Mesenchymal stem cell (in vitro differentiated cells and primary cell): ENCODE results near the gene HSPG2.
A peak's percentile ranks its signal among the peaks of the same experiment; 100 is the strongest.

ENCODE experiments used
- DNase-seq: peaks from one replicate; pipeline ENCODE4 v3.0.0-alpha.2; 2013
- H2AFZ ChIP-seq: one replicate; pipeline ENCODE4 v1.6.1; 2013; ENCODE audit warnings: low read depth, mild to moderate bottlenecking, control low read depth, inconsistent platforms, low read length, moderate library complexity
- H2AK5ac ChIP-seq: 2 replicates; pipeline ENCODE4 v1.6.1; 2013; ENCODE audit warnings: low read length, moderate library complexity, mild to moderate bottlenecking, inconsistent platforms; ENCODE audit not compliant: severe bottlenecking
- H2BK120ac ChIP-seq: one replicate; pipeline ENCODE4 v1.6.1; 2013; ENCODE audit warnings: low read depth, mild to moderate bottlenecking, inconsistent platforms, low read length, moderate library complexity
- H2BK12ac ChIP-seq, 2 experiments: one replicate each; pipeline ENCODE4 v1.6.1; 2013; ENCODE audit warnings: inconsistent platforms in 2 of 2, low read length in 2 of 2, mild to moderate bottlenecking in 2 of 2, moderate library complexity in 2 of 2, control low read depth in 1 of 2
- H2BK15ac ChIP-seq: one replicate; pipeline ENCODE4 v1.6.1; 2013; ENCODE audit warnings: mild to moderate bottlenecking, low read depth, inconsistent platforms; ENCODE audit not compliant: poor library complexity, severe bottlenecking
- H2BK5ac ChIP-seq: 2 replicates; pipeline ENCODE4 v1.6.1; 2013; ENCODE audit warnings: low read depth, mild to moderate bottlenecking, low read length, control low read depth, inconsistent platforms; ENCODE audit not compliant: poor library complexity, severe bottlenecking
- H3K14ac ChIP-seq, 2 experiments: one replicate each; pipeline ENCODE4 v1.6.1; 2013; ENCODE audit warnings: inconsistent platforms in 2 of 2, low read length in 2 of 2, control low read depth in 1 of 2, mild to moderate bottlenecking in 1 of 2, moderate library complexity in 1 of 2
- H3K18ac ChIP-seq, 2 experiments: one replicate each; pipeline ENCODE4 v1.6.1; 2013; ENCODE audit warnings: inconsistent platforms in 2 of 2, low read length in 2 of 2, control low read depth in 1 of 2, low read depth in 1 of 2, mild to moderate bottlenecking in 1 of 2
- H3K23ac ChIP-seq, 2 experiments: one replicate each; pipeline ENCODE4 v1.6.1; 2013; ENCODE audit warnings: inconsistent platforms in 2 of 2, low read length in 2 of 2, mild to moderate bottlenecking in 2 of 2, moderate library complexity in 2 of 2, control low read depth in 1 of 2
- H3K27ac ChIP-seq: 2 replicates; pipeline ENCODE4 v1.5.1; 2013; ENCODE audit warnings: mild to moderate bottlenecking, moderate library complexity, low read length, control low read depth, inconsistent platforms; ENCODE audit not compliant: poor library complexity, severe bottlenecking
- H3K27me3 ChIP-seq, 2 experiments: 2 replicates each; pipeline versions ENCODE4 v1.6.1 to v1.7.0; 2013; ENCODE audit warnings: low read length in 2 of 2, mild to moderate bottlenecking in 2 of 2, moderate library complexity in 2 of 2, control low read depth in 1 of 2, inconsistent platforms in 1 of 2; ENCODE audit not compliant: control insufficient read depth in 1 of 2, insufficient read depth in 1 of 2
- H3K36me3 ChIP-seq, 2 experiments: 2 replicates each; pipeline versions ENCODE4 v1.6.1 to v1.7.0; 2013; ENCODE audit warnings: low read length in 2 of 2, control low read depth in 1 of 2, inconsistent platforms in 1 of 2, low read depth in 1 of 2, mild to moderate bottlenecking in 1 of 2; ENCODE audit not compliant: insufficient read depth in 2 of 2, control insufficient read depth in 1 of 2
- H3K4ac ChIP-seq, 2 experiments: one replicate each; pipeline ENCODE4 v1.6.1; 2013; ENCODE audit warnings: inconsistent platforms in 2 of 2, low read length in 2 of 2, mild to moderate bottlenecking in 2 of 2, moderate library complexity in 2 of 2, control low read depth in 1 of 2, low read depth in 1 of 2
- H3K4me1 ChIP-seq: 2 replicates; pipeline ENCODE4 v1.6.1; 2013; ENCODE audit warnings: low read depth, low read length, control low read depth; ENCODE audit not compliant: control insufficient read depth, insufficient read depth
- H3K4me2 ChIP-seq: 2 replicates; pipeline ENCODE4 v1.6.1; 2013; ENCODE audit warnings: low read length, mild to moderate bottlenecking, inconsistent platforms; ENCODE audit not compliant: poor library complexity, severe bottlenecking
- H3K4me3 ChIP-seq, 2 experiments: 2 replicates each; pipeline versions ENCODE4 v1.5.1 to v1.7.0; 2013; ENCODE audit warnings: low read length in 2 of 2, mild to moderate bottlenecking in 2 of 2, control low read depth in 1 of 2, low read depth in 1 of 2; ENCODE audit not compliant: insufficient read depth in 1 of 2
- H3K79me1 ChIP-seq: replicated peaks from 2 replicates; pipeline ENCODE4 v1.6.1; 2013; ENCODE audit warnings: mild to moderate bottlenecking, control low read depth, low read length, inconsistent platforms; ENCODE audit not compliant: poor library complexity, severe bottlenecking
- H3K9ac ChIP-seq: 2 replicates; pipeline ENCODE4 v1.7.0; 2013; ENCODE audit warnings: mild to moderate bottlenecking, low read length, moderate library complexity
- H3K9me3 ChIP-seq: 2 replicates; pipeline ENCODE4 v1.7.0; 2013; ENCODE audit warnings: mild to moderate bottlenecking, low read length; ENCODE audit not compliant: control insufficient read depth
- H4K8ac ChIP-seq: one replicate; pipeline ENCODE4 v1.6.1; 2013; ENCODE audit warnings: inconsistent platforms, mild to moderate bottlenecking, low read length, moderate library complexity
- H4K91ac ChIP-seq: one replicate; pipeline ENCODE4 v1.6.1; 2013; ENCODE audit warnings: mild to moderate bottlenecking, low read length, inconsistent platforms
- WGBS: methylation state at CpG from one replicate; pipeline ENCODE4 v1.1.7; 2013; ENCODE audit warnings: mixed read lengths; 5-methylcytosine and 5-hydroxymethylcytosine counted together

The HSPG2 gene

DNA sequence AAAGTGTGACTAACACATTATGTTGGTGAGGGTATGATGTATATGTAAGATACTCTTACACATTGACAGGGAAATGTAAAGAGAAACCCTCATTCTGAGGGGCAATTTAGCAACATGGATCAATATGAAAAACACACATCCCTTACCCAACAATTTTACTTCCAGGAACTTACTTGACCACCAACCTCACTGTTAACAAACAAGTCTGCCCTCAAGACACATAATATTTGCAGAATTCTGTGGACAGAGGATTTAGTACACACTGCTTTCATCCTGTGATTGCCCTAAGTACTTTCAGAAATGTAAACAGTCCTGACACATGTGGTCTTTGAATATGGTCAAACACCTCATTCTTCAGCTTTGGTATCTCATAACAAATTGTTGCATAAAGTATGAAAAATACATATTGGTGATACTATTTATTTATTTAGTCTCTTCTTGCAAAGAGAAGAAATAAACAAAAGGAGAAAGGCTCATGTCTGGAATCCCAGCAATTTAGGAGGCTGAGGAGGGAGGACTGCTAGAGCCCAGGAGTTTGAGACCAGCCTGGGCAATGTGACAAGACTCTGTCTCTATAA, 161.0 kb downstream of the HSPG2 start:
- no peaks in the 10 kb centered on the region for H3K27me3 ChIP-seq
- no peak overlapping the region for H3K14ac ChIP-seq
- no peak overlapping the region for H3K23ac ChIP-seq
- H3K79me1 ChIP-seq = no peaks in the 10 kb centered on the region
- no peak overlapping the region for H2BK12ac ChIP-seq
- H2BK5ac ChIP-seq = no peak overlapping the region
- H3K27ac ChIP-seq = no peak overlapping the region
- no peak overlapping the region for H2AFZ ChIP-seq
- no peak overlapping the region for H2AK5ac ChIP-seq
- peak; percentile 66 for DNase-seq
- no peak overlapping the region for H2BK15ac ChIP-seq
- no peak overlapping the region for H2BK120ac ChIP-seq
- no peak overlapping the region for H3K4me3 ChIP-seq
- peaks cover 7% of the 10 kb centered on the region for H3K4me1 ChIP-seq
- no peak overlapping the region for H4K8ac ChIP-seq
- H3K36me3 ChIP-seq = peaks cover 0 to 4% of the 10 kb centered on the region in 2 experiments
- no peaks in the 10 kb centered on the region for H3K9me3 ChIP-seq
- H3K18ac ChIP-seq = no peak overlapping the region
- no peak overlapping the region for H4K91ac ChIP-seq
- no peak overlapping the region for H3K4me2 ChIP-seq
- H3K9ac ChIP-seq = no peak overlapping the region
- H3K4ac ChIP-seq = no peak overlapping the region

DNA sequence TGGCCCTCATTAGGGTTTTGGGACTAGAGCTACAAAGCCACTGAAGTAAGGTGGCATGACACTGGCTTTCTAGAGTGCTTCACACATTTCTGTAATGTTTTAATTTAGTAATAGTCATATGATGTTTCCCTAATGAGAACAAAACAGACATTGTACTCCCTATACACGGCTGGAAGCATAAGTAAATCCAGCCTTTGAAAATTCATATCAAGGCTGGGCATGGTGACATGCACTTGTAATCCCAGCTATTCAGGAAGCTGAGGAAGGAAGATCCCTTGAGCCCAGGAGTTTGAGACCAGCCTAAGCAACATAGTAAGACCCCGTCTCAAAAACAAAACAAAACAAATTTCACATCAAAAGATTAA, 161.6 kb downstream of the HSPG2 start:
- Histone ChIP-seq H4K8ac (no peak overlapping the region), H2AK5ac (no peak overlapping the region), H3K14ac (no peak overlapping the region), H3K4ac (no peak overlapping the region), H3K4me3 (no peak overlapping the region), H2BK12ac (no peak overlapping the region), H3K79me1 (no peaks in the 10 kb centered on the region), H3K36me3 (peaks cover 0 to 4% of the 10 kb centered on the region in 2 experiments), H2BK120ac (no peak overlapping the region), H3K23ac (no peak overlapping the region), H3K27me3 (no peaks in the 10 kb centered on the region), H2BK5ac (no peak overlapping the region), H3K27ac (no peak overlapping the region), H3K9ac (no peak overlapping the region), H3K18ac (no peak overlapping the region), H3K4me1 (peaks cover 7% of the 10 kb centered on the region), H3K9me3 (no peaks in the 10 kb centered on the region), H2BK15ac (no peak overlapping the region), H2AFZ (no peak overlapping the region), H4K91ac (no peak overlapping the region), H3K4me2 (no peak overlapping the region)
- WGBS = 83% methylated on average over 1 of the region's 2 CpGs
- DNase-seq = no peak

DNA sequence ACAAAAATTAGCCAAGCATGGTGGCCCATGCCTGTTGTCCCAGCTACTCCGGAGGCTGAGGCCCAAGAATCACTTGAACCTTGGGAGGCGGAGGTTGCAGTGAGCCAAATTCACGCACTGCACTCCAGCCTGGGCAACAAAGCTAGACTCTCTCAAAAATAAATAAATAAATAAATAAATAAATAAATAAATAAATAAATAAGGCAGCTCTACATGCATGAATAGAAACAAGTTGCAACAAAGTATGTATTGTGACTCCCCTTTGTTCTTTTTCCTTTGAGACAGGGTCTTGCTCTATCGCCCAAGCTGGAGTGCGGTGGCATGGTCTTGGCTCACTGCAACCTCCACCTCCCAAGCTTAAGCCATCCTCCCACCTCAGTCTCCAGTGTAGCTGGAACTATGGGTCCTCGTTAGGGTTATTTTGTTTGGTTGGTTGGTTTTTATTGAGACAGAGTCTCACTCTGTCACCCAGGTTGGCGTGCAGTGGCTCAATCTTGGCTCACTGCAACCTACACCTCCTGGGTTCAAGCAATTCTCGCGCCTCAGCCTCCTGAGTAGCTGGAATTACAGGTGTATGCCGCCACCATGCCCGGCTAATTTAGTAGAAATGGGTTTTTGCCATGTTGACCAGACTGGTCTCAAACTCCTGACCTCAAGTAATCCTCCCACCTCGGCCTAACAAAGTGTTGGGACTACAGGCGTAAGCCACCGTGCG, 162.1 kb downstream of the HSPG2 start:
- Histone ChIP-seq H2BK15ac (no peak overlapping the region), H3K4me1 (peaks cover 7% of the 10 kb centered on the region), H3K36me3 (peaks cover 0 to 4% of the 10 kb centered on the region in 2 experiments), H2BK5ac (no peak overlapping the region), H3K4me3 (no peak overlapping the region), H3K9ac (no peak overlapping the region), H2AFZ (no peak overlapping the region), H2BK12ac (no peak overlapping the region), H3K4ac (no peak overlapping the region), H3K18ac (no peak overlapping the region), H3K79me1 (no peaks in the 10 kb centered on the region), H2BK120ac (no peak overlapping the region), H3K4me2 (no peak overlapping the region), H2AK5ac (no peak overlapping the region), H3K27ac (no peak overlapping the region), H4K8ac (no peak overlapping the region), H3K23ac (no peak overlapping the region), H3K14ac (no peak overlapping the region), H3K9me3 (no peaks in the 10 kb centered on the region), H4K91ac (no peak overlapping the region), H3K27me3 (no peaks in the 10 kb centered on the region)
- WGBS = 94% methylated on average over 12 of the region's 15 CpGs
- DNase-seq = no peak

DNA sequence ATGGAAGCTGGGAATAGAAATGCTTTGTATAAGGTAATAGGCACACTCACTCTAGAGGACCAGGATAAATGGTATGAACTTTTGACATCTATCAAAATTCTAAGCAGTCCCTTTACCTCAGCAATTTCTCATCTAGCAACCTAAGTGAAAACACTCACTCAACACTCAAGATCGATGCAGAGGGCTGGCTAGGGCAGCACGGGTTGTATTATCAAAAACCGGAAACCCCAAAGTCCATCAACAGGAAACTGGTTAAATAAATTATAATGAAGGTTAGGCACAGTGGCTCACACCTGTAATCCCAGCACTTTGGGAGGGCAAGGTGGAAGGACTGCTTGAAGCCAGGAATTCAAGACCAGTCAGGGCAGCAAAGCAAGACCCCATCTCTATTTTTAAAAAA, 163.5 kb downstream of the HSPG2 start:
- 70% methylated on average over 2 of the region's 3 CpGs for WGBS
- peaks cover 7% of the 10 kb centered on the region for H3K4me1 ChIP-seq
- H3K27me3 ChIP-seq = no peaks in the 10 kb centered on the region
- no peak overlapping the region for H2AFZ ChIP-seq
- H3K23ac ChIP-seq = no peak overlapping the region
- H3K4me2 ChIP-seq = no peak overlapping the region
- H2BK120ac ChIP-seq = no peak overlapping the region
- H3K9ac ChIP-seq = no peak overlapping the region
- H3K36me3 ChIP-seq = peaks cover 4 to 8% of the 10 kb centered on the region in 2 experiments
- no peaks in the 10 kb centered on the region for H3K79me1 ChIP-seq
- no peak overlapping the region for H2BK15ac ChIP-seq
- H3K14ac ChIP-seq = no peak overlapping the region
- H4K91ac ChIP-seq = no peak overlapping the region
- H2AK5ac ChIP-seq = no peak overlapping the region
- H3K18ac ChIP-seq = no peak overlapping the region
- H3K27ac ChIP-seq = no peak overlapping the region
- DNase-seq = no peak
- no peak overlapping the region for H3K4ac ChIP-seq
- H4K8ac ChIP-seq = no peak overlapping the region
- H3K4me3 ChIP-seq = no peak overlapping the region
- H2BK5ac ChIP-seq = no peak overlapping the region
- H3K9me3 ChIP-seq = no peaks in the 10 kb centered on the region
- no peak overlapping the region for H2BK12ac ChIP-seq
